Activated CD4-positive, alpha-beta T cell treated with anti-CD3 and anti-CD28 coated beads, Interleukin-10, Interleukin-2, amounts not matched to agents 100 ng/mL and 50 ng/mL, durations not matched to agents 16 hours and 8 hours (primary cell): ENCODE results near the gene RGN.
"Not testable (repeated sequence)": the region's sequence is repeated elsewhere in the genome, so short reads cannot be mapped to it uniquely, and the experiment has no call there.

Experiments used
- DNase-seq: peaks from one replicate; pipeline ENCODE4 v3.0.0-alpha.2; 2020

RGN gene

GRCh38 chrX:47078129-47079043 lies at the start of gene RGN:
RGN (plus strand) TSS chrX:47078443; CDS start chrX:47081145, 2,702 bp downstream.
- DNase-seq: no peak

- DNase-seq: peak; percentile 57
Observed at GRCh38 chrX:47030339-47030738, 47.9 kb upstream of the RGN start.

GRCh38 chrX:47047989-47048388 lies 30.3 kb upstream of the RGN start:
- DNase-seq: no peak

- no peak for DNase-seq
Observed at GRCh38 chrX:47059142-47059874, 18.9 kb upstream of the RGN start.

GRCh38 chrX:47060708-47061107 lies 17.5 kb upstream of the RGN start:
- DNase-seq: no peak

GRCh38 chrX:47061238-47061919 lies 16.9 kb upstream of the RGN start:
- DNase-seq: no peak

GRCh38 chrX:47063179-47063578 lies 15.1 kb upstream of the RGN start:
- no peak for DNase-seq

GRCh38 chrX:47068214-47068613 lies 10.0 kb upstream of the RGN start:
- no peak for DNase-seq

GRCh38 chrX:47068720-47069119 lies 9.5 kb upstream of the RGN start:
- DNase-seq: no peak

- no peak for DNase-seq
Observed at GRCh38 chrX:47080215-47080914, 2.1 kb downstream of the RGN start.

- DNase-seq: no peak
Observed at GRCh38 chrX:47080915-47081236, 2.6 kb downstream of the RGN start.

- DNase-seq: peak; percentile 9
Observed at GRCh38 chrX:47091149-47091775, 13.0 kb downstream of the RGN start.

- DNase-seq: peak; percentile 21
Observed at GRCh38 chrX:47093248-47093647, 15.0 kb downstream of the RGN start.

- no peak for DNase-seq
Observed at GRCh38 chrX:47093860-47094259, 15.6 kb downstream of the RGN start.

GRCh38 chrX:47097018-47097417 lies 18.8 kb downstream of the RGN start:
- no peak for DNase-seq

- no peak for DNase-seq
Observed at GRCh38 chrX:47098338-47099094, 20.3 kb downstream of the RGN start.

GRCh38 chrX:47101206-47101605 lies 23.0 kb downstream of the RGN start:
- DNase-seq: no peak

- not testable (repeated sequence) for DNase-seq
Observed at GRCh38 chrX:47110936-47111615, 32.8 kb downstream of the RGN start.

- no peak for DNase-seq
Observed at GRCh38 chrX:47112316-47112954, 34.2 kb downstream of the RGN start.

GRCh38 chrX:47116551-47117110 lies 38.4 kb downstream of the RGN start:
- not testable (repeated sequence) for DNase-seq
